ENCODE data around the gene PLEKHH2. TPM values are rescaled to one million over a fixed set of nuclear protein-coding genes. Genes with fewer than 3 reads are reported as not detected.
"Not testable (repeated sequence)": the region's sequence is repeated elsewhere in the genome, so short reads cannot be mapped to it uniquely, and the experiment has no call there.

Gene PLEKHH2
- total RNA-seq, 3 donors from 2014 or later = 42.1 to 67.2 (median 63.5) TPM

- peak within 1 kb of the TSS; percentile 46 to 72 (median 64) for H3K4me3 ChIP-seq
- TF ChIP-seq POLR2AphosphoS5 (IDR thresholded peaks at IDR 0.05) = no peak
- TF ChIP-seq, protein P1, sequence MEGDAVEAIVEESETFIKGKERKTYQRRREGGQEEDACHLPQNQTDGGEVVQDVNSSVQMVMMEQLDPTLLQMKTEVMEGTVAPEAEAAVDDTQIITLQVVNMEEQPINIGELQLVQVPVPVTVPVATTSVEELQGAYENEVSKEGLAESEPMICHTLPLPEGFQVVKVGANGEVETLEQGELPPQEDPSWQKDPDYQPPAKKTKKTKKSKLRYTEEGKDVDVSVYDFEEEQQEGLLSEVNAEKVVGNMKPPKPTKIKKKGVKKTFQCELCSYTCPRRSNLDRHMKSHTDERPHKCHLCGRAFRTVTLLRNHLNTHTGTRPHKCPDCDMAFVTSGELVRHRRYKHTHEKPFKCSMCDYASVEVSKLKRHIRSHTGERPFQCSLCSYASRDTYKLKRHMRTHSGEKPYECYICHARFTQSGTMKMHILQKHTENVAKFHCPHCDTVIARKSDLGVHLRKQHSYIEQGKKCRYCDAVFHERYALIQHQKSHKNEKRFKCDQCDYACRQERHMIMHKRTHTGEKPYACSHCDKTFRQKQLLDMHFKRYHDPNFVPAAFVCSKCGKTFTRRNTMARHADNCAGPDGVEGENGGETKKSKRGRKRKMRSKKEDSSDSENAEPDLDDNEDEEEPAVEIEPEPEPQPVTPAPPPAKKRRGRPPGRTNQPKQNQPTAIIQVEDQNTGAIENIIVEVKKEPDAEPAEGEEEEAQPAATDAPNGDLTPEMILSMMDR (IDR thresholded peaks at IDR 0.05) = no peak
- no peak for TF ChIP-seq POLR2A (IDR thresholded peaks at IDR 0.05)
- intact Hi-C loops (cut with DNase I; ENCODE audit: low total_unique reads) = no loop called here
- no peaks in the 10 kb centered on the region for H3K36me3 ChIP-seq
- DNase-seq (ENCODE audit: low spot score in 2 of 2) = peak; percentile 24 to 58
- no peaks in the 10 kb centered on the region for H3K4me1 ChIP-seq
- H3K27me3 ChIP-seq = no peaks in the 10 kb centered on the region
- no peaks in the 10 kb centered on the region for H3K9me3 ChIP-seq
- peak within 1 kb of the TSS; percentile 45 to 52 for H3K27ac ChIP-seq
Observed at GRCh38 chr2:43676322-43677050, 39.4 kb downstream of the PLEKHH2 start, which contains the start of gene C1GALT1C1L. C1GALT1C1L (minus strand) TSS chr2:43676429; CDS start chr2:43676322, 107 bp downstream.

- H3K4me1 ChIP-seq; DNase-seq (ENCODE audit: low spot score in 2 of 2); intact Hi-C loops (cut with DNase I; ENCODE audit: low total_unique reads); H3K4me3 ChIP-seq; H3K36me3 ChIP-seq; H3K9me3 ChIP-seq; H3K27ac ChIP-seq; H3K27me3 ChIP-seq: not testable (repeated sequence)
Observed at GRCh38 chr2:43677783-43678182, 40.7 kb downstream of the PLEKHH2 start.

DNA sequence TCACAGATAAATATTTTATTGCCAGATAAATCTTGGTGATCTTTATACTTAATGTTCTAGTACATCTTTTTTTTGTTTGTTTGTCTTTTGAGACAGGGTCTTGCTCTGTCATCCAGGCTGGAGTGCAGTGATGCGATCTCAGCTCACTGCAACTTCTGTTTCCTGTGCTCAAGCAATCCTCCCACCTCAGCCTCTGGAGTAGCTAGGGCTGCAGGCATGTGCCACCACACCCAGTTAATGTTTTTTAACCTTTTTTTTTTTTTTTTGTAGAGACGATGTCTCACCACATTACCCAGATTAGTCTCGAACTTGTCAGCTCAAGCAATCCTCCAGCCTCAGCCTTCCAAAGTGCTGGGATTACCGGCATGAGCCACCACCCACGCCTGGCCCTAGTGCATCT lies 48.3 kb downstream of the PLEKHH2 start:
- intact Hi-C loops (cut with DNase I; ENCODE audit: low total_unique reads) = no loop called here
- Histone ChIP-seq H3K27me3 (no peaks in the 10 kb centered on the region), H3K9me3 (no peaks in the 10 kb centered on the region), H3K4me1 (no peaks in the 10 kb centered on the region), H3K27ac (no peak overlapping the region), H3K4me3 (no peak overlapping the region), H3K36me3 (no peaks in the 10 kb centered on the region)
- DNase-seq (ENCODE audit: low spot score in 2 of 2) = no peak
- no peak for TF ChIP-seq POLR2AphosphoS5 (IDR thresholded peaks at IDR 0.05)
- no peak for TF ChIP-seq POLR2A (IDR thresholded peaks at IDR 0.05)
- TF ChIP-seq, protein P1 (IDR thresholded peaks at IDR 0.05) = no peak

DNA sequence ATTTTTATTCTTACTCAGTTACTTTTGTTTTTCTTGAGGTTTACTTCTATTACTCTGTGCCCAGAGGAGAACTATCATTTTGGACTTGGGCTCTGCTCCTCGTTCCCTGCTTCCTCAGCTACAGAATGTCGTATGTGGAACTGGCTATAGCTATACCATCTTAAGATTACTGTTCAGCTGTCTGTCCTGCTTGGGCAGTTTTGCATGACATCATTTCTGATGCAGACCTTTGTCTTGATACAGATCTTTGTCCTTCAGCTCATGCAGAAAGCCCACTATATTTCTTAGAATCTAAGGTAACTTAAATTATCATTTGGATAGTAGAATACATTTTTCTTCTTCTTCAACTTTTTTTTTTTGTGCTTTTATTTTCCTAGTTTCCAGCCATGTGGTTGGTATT lies 52.9 kb downstream of the PLEKHH2 start:
- no peaks in the 10 kb centered on the region for H3K27me3 ChIP-seq
- no peak overlapping the region for H3K4me3 ChIP-seq
- TF ChIP-seq, protein P1 (IDR thresholded peaks at IDR 0.05) = no peak
- no peak for TF ChIP-seq POLR2AphosphoS5 (IDR thresholded peaks at IDR 0.05)
- DNase-seq (ENCODE audit: low spot score in 2 of 2) = no peak
- no peaks in the 10 kb centered on the region for H3K9me3 ChIP-seq
- intact Hi-C loops (cut with DNase I; ENCODE audit: low total_unique reads) = no loop called here
- H3K27ac ChIP-seq = no peak overlapping the region
- H3K4me1 ChIP-seq = no peaks in the 10 kb centered on the region
- H3K36me3 ChIP-seq = no peaks in the 10 kb centered on the region

DNA sequence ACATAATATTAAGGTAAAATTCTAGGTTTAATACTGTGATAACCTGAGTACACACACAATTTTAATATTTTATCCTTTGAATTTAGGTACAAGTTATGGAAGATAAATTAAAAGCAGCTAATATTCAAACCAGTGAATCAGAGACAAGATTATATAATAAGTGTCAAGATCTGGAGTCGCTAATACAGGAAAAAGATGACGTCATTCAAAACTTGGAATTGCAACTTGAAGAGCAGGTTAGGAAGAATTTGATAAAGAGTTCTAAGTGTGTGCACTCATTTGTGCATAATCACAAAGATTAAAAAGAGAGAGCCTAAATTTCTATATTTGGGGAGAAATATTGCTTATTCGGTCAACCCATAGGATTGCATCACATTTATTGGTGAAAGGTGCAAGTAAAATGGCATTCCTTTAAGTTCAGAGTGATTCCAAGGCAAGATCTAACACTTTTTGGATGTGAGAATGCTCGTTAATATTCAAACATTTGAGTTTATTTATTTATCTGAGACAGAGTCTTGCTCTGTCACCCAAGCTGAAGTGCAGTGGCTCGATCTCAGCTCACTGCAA lies 55.5 kb downstream of the PLEKHH2 start:
- TF ChIP-seq, protein P1 (IDR thresholded peaks at IDR 0.05) = no peak
- DNase-seq (ENCODE audit: low spot score in 2 of 2) = no peak
- no peaks in the 10 kb centered on the region for H3K27me3 ChIP-seq
- H3K4me1 ChIP-seq = no peaks in the 10 kb centered on the region
- intact Hi-C loops (cut with DNase I; ENCODE audit: low total_unique reads) = no loop called here
- no peak overlapping the region for H3K4me3 ChIP-seq
- H3K9me3 ChIP-seq = no peaks in the 10 kb centered on the region
- no peak overlapping the region for H3K27ac ChIP-seq
- H3K36me3 ChIP-seq = peaks cover 3% of the 10 kb centered on the region

- not testable (repeated sequence) for H3K4me1 ChIP-seq
Observed at GRCh38 chr2:43698140-43698539, 61.1 kb downstream of the PLEKHH2 start.

More at GRCh38 chr2:43698140-43698539, 61.1 kb downstream of the PLEKHH2 start:
- H3K27me3 ChIP-seq; H3K27ac ChIP-seq; H3K9me3 ChIP-seq; intact Hi-C loops (cut with DNase I; ENCODE audit: low total_unique reads); DNase-seq (ENCODE audit: low spot score in 2 of 2); H3K4me3 ChIP-seq; H3K36me3 ChIP-seq: not testable (repeated sequence)

Measured in breast epithelium (tissue), 4 donors.